HEK293 (cell line): Measurements from ENCODE around the gene KCNJ11.

Experiments used
- CTCF ChIA-PET: fragments of 350-600 bp; formaldehyde crosslinking; extraction: SDS; loops from one replicate; lab custom pipeline; 2021; ENCODE audit warnings: antibody characterized with exemption; lab: Yijun Ruan, JAX
- POLR2A ChIA-PET: fragments of 300-600 bp; formaldehyde crosslinking; extraction: SDS; loops from one replicate; lab custom pipeline; 2020; ENCODE audit warnings: antibody characterized with exemption, inconsistent platforms; lab: Yijun Ruan, JAX
- H3K27ac ChIP-seq: fragments of 200-500 bp; sonication (Bioruptor generic); 2 replicates; pipeline ENCODE4 v1.5.1; 2014; ENCODE audit warnings: low read depth, low read length, control low read depth, inconsistent platforms; ENCODE audit errors: extremely low read depth
- H3K36me3 ChIP-seq, 2 experiments: fragments of 200-500 bp in 1 of 2; sonication (Bioruptor generic) in 1 of 2; 1 replicate in 1 of 2; 2 replicates in 1 of 2; pipeline ENCODE4 v1.5.1; 2014 to 2017; ENCODE audit warnings: inconsistent platforms in 2 of 2, low read length in 2 of 2; ENCODE audit not compliant: control insufficient read depth in 2 of 2, insufficient read depth in 1 of 2
- H3K4me1 ChIP-seq: fragments of 200-500 bp; sonication (Bioruptor generic); 2 replicates; pipeline ENCODE4 v1.5.1; 2014; ENCODE audit warnings: mild to moderate bottlenecking, low read length, inconsistent platforms; ENCODE audit not compliant: control insufficient read depth, insufficient read depth
- H3K4me3 ChIP-seq: 2 replicates; pipeline ENCODE4 v1.5.1; 2011; ENCODE audit warnings: low read depth, mild to moderate bottlenecking, control low read depth, low read length, moderate library complexity
- H3K9me3 ChIP-seq: fragments of 200-500 bp; sonication (Bioruptor generic); 2 replicates; pipeline ENCODE4 v1.5.1; 2014; ENCODE audit warnings: low read depth, low read length, inconsistent platforms; ENCODE audit not compliant: control insufficient read depth, insufficient read depth
- GLIS2 ChIP-seq: fragments of 450-650 bp; formaldehyde crosslinking; IDR thresholded peaks from 2 replicates; pipeline ENCODE4 v1.5.1; 2016; ENCODE audit warnings: missing biosample characterization, missing genetic modification characterization
- PRDM2 ChIP-seq: fragments of 450-650 bp; formaldehyde crosslinking; IDR thresholded peaks from 2 replicates; pipeline ENCODE4 v1.5.1; 2016; ENCODE audit warnings: missing biosample characterization, missing genetic modification characterization, borderline replicate concordance
- ZNF121 ChIP-seq: fragments of 450-650 bp; formaldehyde crosslinking; IDR thresholded peaks from 2 replicates; pipeline ENCODE4 v1.5.1; 2016; ENCODE audit warnings: missing biosample characterization, missing genetic modification characterization
- ZNF18 ChIP-seq: fragments of 450-650 bp; formaldehyde crosslinking; IDR thresholded peaks from 2 replicates; pipeline ENCODE4 v1.5.1; 2016; ENCODE audit warnings: missing biosample characterization, missing genetic modification characterization
- ZNF2 ChIP-seq: fragments of 450-650 bp; formaldehyde crosslinking; IDR thresholded peaks from 2 replicates; pipeline ENCODE4 v1.5.1; 2016; ENCODE audit warnings: missing biosample characterization, missing genetic modification characterization
- ZNF26 ChIP-seq: fragments of 450-650 bp; formaldehyde crosslinking; IDR thresholded peaks from 2 replicates; pipeline ENCODE4 v1.5.1; 2016; ENCODE audit warnings: missing biosample characterization, missing genetic modification characterization
- ZNF341 ChIP-seq: fragments of 450-650 bp; formaldehyde crosslinking; IDR thresholded peaks from 2 replicates; pipeline ENCODE4; 2016; ENCODE audit warnings: low read depth, missing biosample characterization, missing genetic modification characterization
- ZNF37A ChIP-seq: fragments of 450-650 bp; IDR thresholded peaks from 2 replicates; pipeline ENCODE4 v1.5.1; 2018; ENCODE audit warnings: missing biosample characterization, missing genetic modification characterization
- ZNF398 ChIP-seq: fragments of 450-650 bp; formaldehyde crosslinking; IDR thresholded peaks from 2 replicates; pipeline ENCODE4 v1.5.1; 2017; ENCODE audit warnings: missing biosample characterization, missing genetic modification characterization
- ZNF555 ChIP-seq: fragments of 450-650 bp; formaldehyde crosslinking; conservative IDR thresholded peaks from 2 replicates; pipeline ENCODE4 v1.5.1; 2017; ENCODE audit warnings: missing biosample characterization, mild to moderate bottlenecking, missing genetic modification characterization, inconsistent platforms
- ZNF704 ChIP-seq: fragments of 450-650 bp; formaldehyde crosslinking; IDR thresholded peaks from 2 replicates; pipeline ENCODE4 v1.5.1; 2016; ENCODE audit warnings: missing biosample characterization, missing genetic modification characterization
- ZNF707 ChIP-seq: fragments of 450-650 bp; formaldehyde crosslinking; IDR thresholded peaks from 2 replicates; pipeline ENCODE4 v1.5.1; 2016; ENCODE audit warnings: missing biosample characterization, missing genetic modification characterization

The KCNJ11 gene

GRCh38 chr11:17396598-17397310 is 8.3 kb upstream of the KCNJ11 start (continued):
- TF ChIP-seq PRDM2 (tag by site-specific recombination) (no peak), GLIS2 (tag by site-specific recombination) (no peak), ZNF555 (tag by site-specific recombination) (no peak), ZNF341 (tag by site-specific recombination) (no peak), ZNF26 (tag by site-specific recombination) (no peak), ZNF2 (tag by site-specific recombination) (no peak)

- Histone ChIP-seq H3K36me3 (no peaks in the 10 kb centered on the region), H3K27ac (no peak overlapping the region), H3K4me1 (no peaks in the 10 kb centered on the region), H3K4me3 (no peak overlapping the region), H3K9me3 (no peaks in the 10 kb centered on the region)
- ChIA-PET CTCF (interaction anchor here (1.6 kb wide), 1 partner anchor 12 kb away, joined by 3 read pairs; no protein-coding TSS in a partner anchor), POLR2A (interaction anchor here (0.6 kb wide), 1 partner anchor 44 kb away, joined by 8 read pairs; no protein-coding TSS in a partner anchor)
- no peak for TF ChIP-seq ZNF37A (tag by site-specific recombination)
Observed at GRCh38 chr11:17395978-17396377, 7.5 kb upstream of the KCNJ11 start.

GRCh38 chr11:17395554-17395961 is 7.1 kb upstream of the KCNJ11 start:
- TF ChIP-seq PRDM2 (tag by site-specific recombination) (no peak), ZNF18 (no peak), ZNF398 (tag by site-specific recombination) (no peak), ZNF707 (tag by site-specific recombination) (no peak), ZNF121 (no peak), ZNF704 (tag by site-specific recombination) (no peak)
- no peak overlapping the region for H3K4me3 ChIP-seq

More at GRCh38 chr11:17395554-17395961, 7.1 kb upstream of the KCNJ11 start:
- Histone ChIP-seq H3K36me3 (no peaks in the 10 kb centered on the region), H3K27ac (no peak overlapping the region), H3K9me3 (no peaks in the 10 kb centered on the region), H3K4me1 (no peaks in the 10 kb centered on the region)
- CTCF ChIA-PET: interaction anchor here (1.6 kb wide), 1 partner anchor 12 kb away, joined by 3 read pairs; no protein-coding TSS in a partner anchor
- POLR2A ChIA-PET: no interaction called here
